K562 (cell line): ENCODE data around the gene MRPS30. TPM values are rescaled to one million over a fixed set of nuclear protein-coding genes. Genes with fewer than 3 reads are reported as not detected.

ENCODE experiments used
- BACH1 ChIP-seq: fragments of 200-800 bp; sonication (Bioruptor generic); IDR thresholded peaks from 2 replicates; pipeline ENCODE4 v1.6.1; 2016; ENCODE audit warnings: missing genetic modification characterization, missing compliant biosample characterization
- CAMTA2 ChIP-seq: fragments of 250-450 bp; sonication (Bioruptor Pico); conservative IDR thresholded peaks from 2 replicates; pipeline ENCODE4 v1.5.1; 2022
- CBFA2T2 ChIP-seq: fragments of 450-650 bp; conservative IDR thresholded peaks from 2 replicates; pipeline ENCODE4 v1.6.1; 2017; ENCODE audit warnings: mild to moderate bottlenecking
- CC2D1A ChIP-seq: fragments of 450-650 bp; IDR thresholded peaks from 2 replicates; pipeline ENCODE4 v1.6.1; 2017; ENCODE audit warnings: mild to moderate bottlenecking
- CSDE1 ChIP-seq, 2 experiments: fragments of 450-650 bp; IDR thresholded peaks; 2 replicates each; pipeline ENCODE4 v1.6.1; 2016; ENCODE audit warnings: mild to moderate bottlenecking in 1 of 2
- GATA2 ChIP-seq: sonication (generic); formaldehyde crosslinking; IDR thresholded peaks from 2 replicates; pipeline ENCODE4 v1.4.0; 2020; ENCODE audit warnings: mild to moderate bottlenecking, missing genetic modification reagents
- MYNN ChIP-seq, 2 experiments: sonication (generic); formaldehyde crosslinking in 1 of 2; IDR thresholded peaks; 2 replicates each; pipeline versions ENCODE4 v1.5.0 to v1.6.1; 2016 to 2020; ENCODE audit warnings: antibody characterized with exemption in 1 of 2, missing genetic modification reagents in 1 of 2
- NFIX ChIP-seq: fragments of 250-450 bp; sonication (Bioruptor Pico); IDR thresholded peaks from 2 replicates; pipeline ENCODE4 v1.4.0; 2020; ENCODE audit warnings: low read depth, mild to moderate bottlenecking, moderate library complexity
- NR2F6 ChIP-seq: fragments of 450-650 bp; formaldehyde crosslinking; IDR thresholded peaks from 2 replicates; pipeline ENCODE4 v1.4.0; 2020; ENCODE audit warnings: mild to moderate bottlenecking
- ZKSCAN3 ChIP-seq: fragments of 250-450 bp; sonication (Bioruptor Pico); IDR thresholded peaks from 2 replicates; pipeline ENCODE4 v1.4.0; 2020
- ZNF316 ChIP-seq: fragments of 450-650 bp; IDR thresholded peaks from 2 replicates; pipeline ENCODE4 v1.6.1; 2016
- polyA plus RNA-seq, 8 experiments: library from polyadenylated mRNA; depleted of rRNA in 4 of 8; stranded (reverse) in 5 of 8; unstranded in 3 of 8; fragments of >200 nt; fragmentation: Nextera tagmentation in 2 of 8; fragmentation: Illumina TruSeq in 1 of 8; extraction: Ambion mirVana in 2 of 8; extraction: Trizol in 1 of 8; gene quantifications; 2 replicates each; pipeline versions ENCODE4 v1.2.1 to v1.2.3, GENCODE V29; 2011 to 2014; ENCODE audit warnings: inconsistent platforms in 1 of 8, missing spikeins in 1 of 8
- total RNA-seq, 7 experiments: library from RNA; depleted of rRNA in 6 of 7; stranded (reverse); fragments of >200 nt in 6 of 7; fragmentation: Illumina TruSeq in 2 of 7; extraction: Trizol in 2 of 7; gene quantifications; 2 replicates each; pipeline versions ENCODE4 v1.2.1 to v1.2.3, GENCODE V29; 2011 to 2021; ENCODE audit warnings: low replicate concordance in 1 of 7
- TF ChIP-seq, protein P1 (sequence below): sonication (generic); formaldehyde crosslinking; IDR thresholded peaks from 2 replicates; pipeline ENCODE4 v1.8.0; 2023; ENCODE audit warnings: mild to moderate bottlenecking, missing genetic modification reagents
- TF ChIP-seq, protein P2 (sequence below): fragments of 250-450 bp; sonication (Bioruptor Pico); IDR thresholded peaks from 2 replicates; pipeline ENCODE4 v1.5.0; 2020; ENCODE audit warnings: mild to moderate bottlenecking, borderline replicate concordance
- TF ChIP-seq, protein P3 (sequence below), 3 experiments: fragments of 200-800 bp in 1 of 3; sonication (Bioruptor generic) in 1 of 3; sonication (generic) in 1 of 3; formaldehyde crosslinking in 1 of 3; IDR thresholded peaks; 2 replicates each; pipeline versions ENCODE4 v1.6.1 to v1.8.0; 2016 to 2022; ENCODE audit warnings: mild to moderate bottlenecking in 2 of 3, missing compliant biosample characterization in 2 of 3, missing genetic modification characterization in 2 of 3, missing genetic modification reagents in 1 of 3
- TF ChIP-seq, protein P4 (sequence below): fragments of 450-650 bp; IDR thresholded peaks from 2 replicates; pipeline ENCODE4 v1.6.1; 2016; ENCODE audit warnings: borderline replicate concordance
- TF ChIP-seq, protein P5 (sequence below): fragments of 450-650 bp; IDR thresholded peaks from 2 replicates; pipeline ENCODE4 v1.7.0; 2016; ENCODE audit warnings: borderline replicate concordance

Gene MRPS30
- total and polyA plus RNA-seq, 9 of the 15 experiments (the other 6 are each of a cell fraction or from before 2014, with no cell fraction given), result 24.3 to 145 (median 114) TPM

DNA sequence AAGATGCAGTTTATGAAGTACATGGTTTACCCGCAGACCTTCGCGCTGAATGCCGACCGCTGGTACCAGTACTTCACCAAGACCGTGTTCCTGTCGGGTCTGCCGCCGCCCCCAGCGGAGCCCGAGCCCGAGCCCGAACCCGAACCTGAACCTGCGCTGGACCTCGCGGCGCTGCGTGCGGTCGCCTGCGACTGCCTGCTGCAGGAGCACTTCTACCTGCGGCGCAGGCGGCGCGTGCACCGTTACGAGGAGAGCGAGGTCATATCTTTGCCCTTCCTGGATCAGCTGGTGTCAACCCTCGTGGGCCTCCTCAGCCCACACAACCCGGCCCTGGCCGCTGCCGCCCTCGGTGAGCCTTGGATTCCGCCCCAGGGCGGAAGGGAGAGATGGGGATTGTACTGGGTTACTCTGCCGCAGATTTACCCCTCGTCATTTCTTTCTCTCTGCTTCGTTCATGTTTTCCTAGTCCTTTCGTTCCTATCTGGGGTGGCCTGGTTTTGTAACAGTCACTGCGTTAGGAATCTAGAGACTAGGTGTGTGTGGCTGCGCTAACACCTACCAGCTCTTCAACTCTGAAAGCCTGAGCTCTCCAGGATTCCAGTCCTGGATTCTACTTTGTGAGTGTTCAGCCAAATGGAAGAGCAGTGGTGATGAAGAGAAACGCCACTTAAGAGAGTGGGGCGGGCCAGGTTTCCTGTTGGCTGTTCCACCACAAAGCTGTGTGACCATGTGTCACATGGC lies 638 bp downstream of the MRPS30 start (continued):
- no peak for TF ChIP-seq CAMTA2 (CRISPR knock-in tag)
- TF ChIP-seq MYNN (IDR thresholded peaks at IDR 0.05), result no peak
- no peak; the same call in 1 of the 2 replicates for TF ChIP-seq MYNN (CRISPR knock-in tag; IDR thresholded peaks at IDR 0.05)
- no peak for TF ChIP-seq ZKSCAN3 (CRISPR knock-in tag)
- no peak for TF ChIP-seq BACH1
- TF ChIP-seq GATA2 (CRISPR knock-in tag), result no peak
- TF ChIP-seq, protein P1, sequence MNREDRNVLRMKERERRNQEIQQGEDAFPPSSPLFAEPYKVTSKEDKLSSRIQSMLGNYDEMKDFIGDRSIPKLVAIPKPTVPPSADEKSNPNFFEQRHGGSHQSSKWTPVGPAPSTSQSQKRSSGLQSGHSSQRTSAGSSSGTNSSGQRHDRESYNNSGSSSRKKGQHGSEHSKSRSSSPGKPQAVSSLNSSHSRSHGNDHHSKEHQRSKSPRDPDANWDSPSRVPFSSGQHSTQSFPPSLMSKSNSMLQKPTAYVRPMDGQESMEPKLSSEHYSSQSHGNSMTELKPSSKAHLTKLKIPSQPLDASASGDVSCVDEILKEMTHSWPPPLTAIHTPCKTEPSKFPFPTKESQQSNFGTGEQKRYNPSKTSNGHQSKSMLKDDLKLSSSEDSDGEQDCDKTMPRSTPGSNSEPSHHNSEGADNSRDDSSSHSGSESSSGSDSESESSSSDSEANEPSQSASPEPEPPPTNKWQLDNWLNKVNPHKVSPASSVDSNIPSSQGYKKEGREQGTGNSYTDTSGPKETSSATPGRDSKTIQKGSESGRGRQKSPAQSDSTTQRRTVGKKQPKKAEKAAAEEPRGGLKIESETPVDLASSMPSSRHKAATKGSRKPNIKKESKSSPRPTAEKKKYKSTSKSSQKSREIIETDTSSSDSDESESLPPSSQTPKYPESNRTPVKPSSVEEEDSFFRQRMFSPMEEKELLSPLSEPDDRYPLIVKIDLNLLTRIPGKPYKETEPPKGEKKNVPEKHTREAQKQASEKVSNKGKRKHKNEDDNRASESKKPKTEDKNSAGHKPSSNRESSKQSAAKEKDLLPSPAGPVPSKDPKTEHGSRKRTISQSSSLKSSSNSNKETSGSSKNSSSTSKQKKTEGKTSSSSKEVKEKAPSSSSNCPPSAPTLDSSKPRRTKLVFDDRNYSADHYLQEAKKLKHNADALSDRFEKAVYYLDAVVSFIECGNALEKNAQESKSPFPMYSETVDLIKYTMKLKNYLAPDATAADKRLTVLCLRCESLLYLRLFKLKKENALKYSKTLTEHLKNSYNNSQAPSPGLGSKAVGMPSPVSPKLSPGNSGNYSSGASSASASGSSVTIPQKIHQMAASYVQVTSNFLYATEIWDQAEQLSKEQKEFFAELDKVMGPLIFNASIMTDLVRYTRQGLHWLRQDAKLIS (CRISPR knock-in tag), result no peak
- TF ChIP-seq, protein P2, sequence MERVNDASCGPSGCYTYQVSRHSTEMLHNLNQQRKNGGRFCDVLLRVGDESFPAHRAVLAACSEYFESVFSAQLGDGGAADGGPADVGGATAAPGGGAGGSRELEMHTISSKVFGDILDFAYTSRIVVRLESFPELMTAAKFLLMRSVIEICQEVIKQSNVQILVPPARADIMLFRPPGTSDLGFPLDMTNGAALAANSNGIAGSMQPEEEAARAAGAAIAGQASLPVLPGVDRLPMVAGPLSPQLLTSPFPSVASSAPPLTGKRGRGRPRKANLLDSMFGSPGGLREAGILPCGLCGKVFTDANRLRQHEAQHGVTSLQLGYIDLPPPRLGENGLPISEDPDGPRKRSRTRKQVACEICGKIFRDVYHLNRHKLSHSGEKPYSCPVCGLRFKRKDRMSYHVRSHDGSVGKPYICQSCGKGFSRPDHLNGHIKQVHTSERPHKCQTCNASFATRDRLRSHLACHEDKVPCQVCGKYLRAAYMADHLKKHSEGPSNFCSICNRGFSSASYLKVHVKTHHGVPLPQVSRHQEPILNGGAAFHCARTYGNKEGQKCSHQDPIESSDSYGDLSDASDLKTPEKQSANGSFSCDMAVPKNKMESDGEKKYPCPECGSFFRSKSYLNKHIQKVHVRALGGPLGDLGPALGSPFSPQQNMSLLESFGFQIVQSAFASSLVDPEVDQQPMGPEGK (CRISPR knock-in tag), result no peak
- TF ChIP-seq, protein P3, sequence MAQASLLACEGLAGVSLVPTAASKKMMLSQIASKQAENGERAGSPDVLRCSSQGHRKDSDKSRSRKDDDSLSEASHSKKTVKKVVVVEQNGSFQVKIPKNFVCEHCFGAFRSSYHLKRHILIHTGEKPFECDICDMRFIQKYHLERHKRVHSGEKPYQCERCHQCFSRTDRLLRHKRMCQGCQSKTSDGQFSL (CRISPR knock-in tag; IDR thresholded peaks at IDR 0.05), result no peak
- TF ChIP-seq, protein P3 (tag; IDR thresholded peaks at IDR 0.05), result no peak
- no peak for TF ChIP-seq CSDE1 (IDR thresholded peaks at IDR 0.05)
- TF ChIP-seq, protein P4, sequence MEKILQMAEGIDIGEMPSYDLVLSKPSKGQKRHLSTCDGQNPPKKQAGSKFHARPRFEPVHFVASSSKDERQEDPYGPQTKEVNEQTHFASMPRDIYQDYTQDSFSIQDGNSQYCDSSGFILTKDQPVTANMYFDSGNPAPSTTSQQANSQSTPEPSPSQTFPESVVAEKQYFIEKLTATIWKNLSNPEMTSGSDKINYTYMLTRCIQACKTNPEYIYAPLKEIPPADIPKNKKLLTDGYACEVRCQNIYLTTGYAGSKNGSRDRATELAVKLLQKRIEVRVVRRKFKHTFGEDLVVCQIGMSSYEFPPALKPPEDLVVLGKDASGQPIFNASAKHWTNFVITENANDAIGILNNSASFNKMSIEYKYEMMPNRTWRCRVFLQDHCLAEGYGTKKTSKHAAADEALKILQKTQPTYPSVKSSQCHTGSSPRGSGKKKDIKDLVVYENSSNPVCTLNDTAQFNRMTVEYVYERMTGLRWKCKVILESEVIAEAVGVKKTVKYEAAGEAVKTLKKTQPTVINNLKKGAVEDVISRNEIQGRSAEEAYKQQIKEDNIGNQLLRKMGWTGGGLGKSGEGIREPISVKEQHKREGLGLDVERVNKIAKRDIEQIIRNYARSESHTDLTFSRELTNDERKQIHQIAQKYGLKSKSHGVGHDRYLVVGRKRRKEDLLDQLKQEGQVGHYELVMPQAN, result peak; percentile 7
- TF ChIP-seq, protein P5, sequence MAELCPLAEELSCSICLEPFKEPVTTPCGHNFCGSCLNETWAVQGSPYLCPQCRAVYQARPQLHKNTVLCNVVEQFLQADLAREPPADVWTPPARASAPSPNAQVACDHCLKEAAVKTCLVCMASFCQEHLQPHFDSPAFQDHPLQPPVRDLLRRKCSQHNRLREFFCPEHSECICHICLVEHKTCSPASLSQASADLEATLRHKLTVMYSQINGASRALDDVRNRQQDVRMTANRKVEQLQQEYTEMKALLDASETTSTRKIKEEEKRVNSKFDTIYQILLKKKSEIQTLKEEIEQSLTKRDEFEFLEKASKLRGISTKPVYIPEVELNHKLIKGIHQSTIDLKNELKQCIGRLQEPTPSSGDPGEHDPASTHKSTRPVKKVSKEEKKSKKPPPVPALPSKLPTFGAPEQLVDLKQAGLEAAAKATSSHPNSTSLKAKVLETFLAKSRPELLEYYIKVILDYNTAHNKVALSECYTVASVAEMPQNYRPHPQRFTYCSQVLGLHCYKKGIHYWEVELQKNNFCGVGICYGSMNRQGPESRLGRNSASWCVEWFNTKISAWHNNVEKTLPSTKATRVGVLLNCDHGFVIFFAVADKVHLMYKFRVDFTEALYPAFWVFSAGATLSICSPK, result no peak
- TF ChIP-seq NR2F6 (CRISPR knock-in tag), result no peak
- no peak for TF ChIP-seq CC2D1A
- no peak for TF ChIP-seq ZNF316
- no peak for TF ChIP-seq CBFA2T2
- no peak for TF ChIP-seq NFIX (CRISPR knock-in tag)
